Lower lobe of right lung (tissue), 2 donors: ENCODE data around the gene NRCAM. TPM values are rescaled to one million over a fixed set of nuclear protein-coding genes. Genes with fewer than 3 reads are reported as not detected.

Experiments used
- ATAC-seq, 2 donors: fragments of 200-7000 bp; cut with Tn5 transposase; one replicate each; pipeline ENCODE4 v1.9.1; 2020 to 2022; ENCODE audit warnings: mild to moderate bottlenecking in 2 of 2, moderate library complexity in 2 of 2
- DNase-seq: peaks from one replicate; pipeline ENCODE4 v3.0.0-alpha.2; 2020
- H3K27ac ChIP-seq: fragments of 200-600 bp; one replicate; pipeline ENCODE4 v1.8.0; 2022
- H3K27me3 ChIP-seq: fragments of 200-600 bp; one replicate; pipeline ENCODE4 v1.8.0; 2022; ENCODE audit warnings: low read depth
- H3K36me3 ChIP-seq: fragments of 200-600 bp; one replicate; pipeline ENCODE4 v1.8.0; 2022; ENCODE audit warnings: mild to moderate bottlenecking
- H3K4me1 ChIP-seq: fragments of 200-600 bp; one replicate; pipeline ENCODE4 v1.8.0; 2022
- H3K4me3 ChIP-seq: fragments of 200-600 bp; one replicate; pipeline ENCODE4 v1.8.0; 2022; ENCODE audit warnings: mild to moderate bottlenecking
- H3K9me3 ChIP-seq: fragments of 200-600 bp; one replicate; pipeline ENCODE4 v1.8.0; 2022
- CTCF ChIP-seq: fragments of 200-600 bp; IDR thresholded peaks from one replicate; pipeline ENCODE4 v1.8.0; 2022; ENCODE audit warnings: antibody characterized with exemption, mild to moderate bottlenecking
- intact Hi-C: fragments of 100-400 bp; cut with DNase I; formaldehyde crosslinking; loops from one replicate; pipeline ENCODE4 v1.11.0; 2022
- total RNA-seq: library from RNA; stranded (reverse); fragmentation: NEBNext Ultra II Directional; extraction: Animal tissue kit (Norgen Biotek cat#: 25700); gene quantifications from one replicate; pipeline ENCODE4 v1.2.1, GENCODE V29; 2021
- donor health status: DM: no; HTN: yes; CAD: no; lungs with severe emphysema.

NRCAM gene
- total RNA-seq, 1 donor from 2014 or later: 2.6 TPM

GRCh38 chr7:108129018-108129965, 326.9 kb downstream of the NRCAM start:
- no peaks in the 10 kb centered on the region for H3K9me3 ChIP-seq
- no peaks in the 10 kb centered on the region for H3K27me3 ChIP-seq
- no peaks in the 10 kb centered on the region for H3K4me1 ChIP-seq
- no peak for TF ChIP-seq CTCF
- ATAC-seq: no peak
- H3K4me3 ChIP-seq: no peak overlapping the region
- no peak overlapping the region for H3K27ac ChIP-seq
- intact Hi-C loops: no loop called here
- no peaks in the 10 kb centered on the region for H3K36me3 ChIP-seq
- no peak for DNase-seq

GRCh38 chr7:108128514-108128913, 327.7 kb downstream of the NRCAM start:
- intact Hi-C loops: no loop called here
- DNase-seq (no peak), ATAC-seq (no peak)
- no peaks in the 10 kb centered on the region for H3K4me1 ChIP-seq
- H3K4me3 ChIP-seq: no peak overlapping the region
- no peaks in the 10 kb centered on the region for H3K9me3 ChIP-seq
- TF ChIP-seq CTCF: no peak
- no peak overlapping the region for H3K27ac ChIP-seq
- no peaks in the 10 kb centered on the region for H3K36me3 ChIP-seq
- H3K27me3 ChIP-seq: no peaks in the 10 kb centered on the region

- Histone ChIP-seq H3K9me3 (no peaks in the 10 kb centered on the region), H3K27me3 (no peaks in the 10 kb centered on the region), H3K27ac (no peak overlapping the region), H3K4me3 (no peak overlapping the region), H3K4me1 (no peaks in the 10 kb centered on the region), H3K36me3 (no peaks in the 10 kb centered on the region)
- intact Hi-C loops: no loop called here
- DNase-seq: no peak
- no peak for ATAC-seq
- no peak for TF ChIP-seq CTCF
Measured at GRCh38 chr7:108127461-108127860, 328.8 kb downstream of the NRCAM start.

GRCh38 chr7:108124820-108125219, 331.4 kb downstream of the NRCAM start:
- no peak for TF ChIP-seq CTCF
- Histone ChIP-seq H3K4me3 (no peak overlapping the region), H3K27ac (no peak overlapping the region), H3K27me3 (no peaks in the 10 kb centered on the region), H3K4me1 (peaks cover 9% of the 10 kb centered on the region), H3K9me3 (no peaks in the 10 kb centered on the region), H3K36me3 (no peaks in the 10 kb centered on the region)
- ATAC-seq (no peak), DNase-seq (no peak)
- intact Hi-C loops: no loop called here

GRCh38 chr7:108122181-108122580, 334.1 kb downstream of the NRCAM start:
- Histone ChIP-seq H3K27ac (no peak overlapping the region), H3K27me3 (no peaks in the 10 kb centered on the region), H3K4me3 (no peak overlapping the region), H3K4me1 (peaks cover 9% of the 10 kb centered on the region), H3K36me3 (no peaks in the 10 kb centered on the region), H3K9me3 (no peaks in the 10 kb centered on the region)
- ATAC-seq: no peak
- TF ChIP-seq CTCF: no peak
- DNase-seq: no peak
- intact Hi-C loops: no loop called here
